ENCODE measurements around the gene LSM14B. TPM values are rescaled to one million over a fixed set of nuclear protein-coding genes. Genes with fewer than 3 reads are reported as not detected.

LSM14B gene
- total and polyA plus RNA-seq, 3 donors from 2014 or later, result 91.0 to 137 (median 116) TPM

GRCh38 chr20:62181808-62182207 lies 59.5 kb downstream of the LSM14B start:
- DNase-seq, result no peak
- Histone ChIP-seq H3K27ac (peak overlapping the region in 1 of 2 donors; percentile 87), H3K4me3 (peak overlapping the region in 1 of 2 donors; percentile 97), H3K27me3 (no peaks in the 10 kb centered on the region), H3K36me3 (ENCODE audit: low read depth, missing control alignments) (no peaks in the 10 kb centered on the region), H3K9me3 (no peaks in the 10 kb centered on the region), H3K4me1 (peaks cover 20% of the 10 kb centered on the region)
- WGBS, 2 donors, result 75% methylated on average over 2 of the region's 2 CpGs
- intact Hi-C loops (cut with DNase I; ENCODE audit: low total_unique reads), result no loop called here
- TF ChIP-seq POLR2A (IDR thresholded peaks at IDR 0.05), result no peak
- TF ChIP-seq CTCF (IDR thresholded peaks at IDR 0.05), result no peak

GRCh38 chr20:62182469-62183425 lies 60.5 kb downstream of the LSM14B start, which contains the start of gene MTG2:
Gene MTG2, plus strand, starts transcription at chr20:62183028. Its CDS starts 10,393 bp downstream, at chr20:62193421.
- Histone ChIP-seq H3K4me1 (peaks cover 23% of the 10 kb centered on the region), H3K36me3 (ENCODE audit: low read depth, missing control alignments) (no peaks in the 10 kb centered on the region), H3K4me3 (peak within 1 kb of the TSS; percentile 93 to 97), H3K27me3 (no peaks in the 10 kb centered on the region), H3K9me3 (no peaks in the 10 kb centered on the region), H3K27ac (peak within 1 kb of the TSS; percentile 87)
- peak; percentile 96 for DNase-seq
- intact Hi-C loops (cut with DNase I; ENCODE audit: low total_unique reads), result no loop called here
- WGBS, 2 donors, result 0 to 1% methylated on average over 25 to 96 of the region's 96 CpGs
- TF ChIP-seq POLR2A (IDR thresholded peaks at IDR 0.05) (peak; percentile 33), CTCF (IDR thresholded peaks at IDR 0.05) (peak in 1 of 3 experiments; percentile 13)

- no peaks in the 10 kb centered on the region for H3K36me3 ChIP-seq (ENCODE audit: low read depth, missing control alignments)
- TF ChIP-seq POLR2A (IDR thresholded peaks at IDR 0.05), result no peak
- no peak for TF ChIP-seq CTCF (IDR thresholded peaks at IDR 0.05)
- 20% methylated on average over 25 of the region's 25 CpGs for WGBS, 2 donors
- H3K4me3 ChIP-seq, result peak overlapping the region; percentile 93 to 97
- peak overlapping the region; percentile 87 for H3K27ac ChIP-seq
- intact Hi-C loops (cut with DNase I; ENCODE audit: low total_unique reads), result no loop called here
- H3K4me1 ChIP-seq, result peaks cover 23% of the 10 kb centered on the region
- H3K9me3 ChIP-seq, result no peaks in the 10 kb centered on the region
- no peaks in the 10 kb centered on the region for H3K27me3 ChIP-seq
- no peak for DNase-seq
These were observed 61.3 kb downstream of the LSM14B start for GRCh38 chr20:62183426-62184142.

Other genes starting within 250 kb of the LSM14B start
- 100 to 1,000 TPM; 107 to 111 TPM for gene TAF4, start 56.6 kb upstream of the LSM14B start, total RNA-seq
- gene TAF4, start 56.6 kb upstream of the LSM14B start, polyA plus RNA-seq (ENCODE audit: insufficient read depth, low read depth, low replicate concordance), result 30.7 TPM
- 100 to 1,000 TPM; 146 to 203 TPM for gene PSMA7, start 20.9 kb downstream of the LSM14B start, total RNA-seq
- 124 TPM for gene PSMA7, start 20.9 kb downstream of the LSM14B start, polyA plus RNA-seq (ENCODE audit: insufficient read depth, low read depth, low replicate concordance)
- gene SS18L1, start 21.3 kb downstream of the LSM14B start, total RNA-seq, result 10 to 100 TPM; 54.6 to 69.5 TPM
- 16.2 TPM for gene SS18L1, start 21.3 kb downstream of the LSM14B start, polyA plus RNA-seq (ENCODE audit: insufficient read depth, low read depth, low replicate concordance)
- gene MTG2, start 60.6 kb downstream of the LSM14B start, total RNA-seq, result 10 to 100 TPM; 61.9 to 76.8 TPM
- 53.3 TPM for gene MTG2, start 60.6 kb downstream of the LSM14B start, polyA plus RNA-seq (ENCODE audit: insufficient read depth, low read depth, low replicate concordance)
- 1 to 10 TPM; 1.1 to 2.5 TPM for gene HRH3, start 97.8 kb downstream of the LSM14B start, total RNA-seq
- 0.67 TPM for gene HRH3, start 97.8 kb downstream of the LSM14B start, polyA plus RNA-seq (ENCODE audit: insufficient read depth, low read depth, low replicate concordance)
- gene OSBPL2, start 116.0 kb downstream of the LSM14B start, total RNA-seq, result 10 to 100 TPM; 49.8 to 57.2 TPM
- 48.5 TPM for gene OSBPL2, start 116.0 kb downstream of the LSM14B start, polyA plus RNA-seq (ENCODE audit: insufficient read depth, low read depth, low replicate concordance)
- 100 to 1,000 TPM; 283 to 286 TPM for gene ADRM1, start 180.5 kb downstream of the LSM14B start, total RNA-seq
- gene ADRM1, start 180.5 kb downstream of the LSM14B start, polyA plus RNA-seq (ENCODE audit: insufficient read depth, low read depth, low replicate concordance), result 191 TPM
- 100 to 1,000 TPM; 121 to 144 TPM for gene LAMA5, start 244.8 kb downstream of the LSM14B start, total RNA-seq
- gene LAMA5, start 244.8 kb downstream of the LSM14B start, polyA plus RNA-seq (ENCODE audit: insufficient read depth, low read depth, low replicate concordance), result 33.2 TPM

Data from testis (tissue), 3 donors.